HepG2 (cell line): ENCODE results near the gene NPW. TPM values are rescaled to one million over a fixed set of nuclear protein-coding genes. Genes with fewer than 3 reads are reported as not detected.

Experiments
- CHD2 ChIP-seq: IDR thresholded peaks from 2 replicates; pipeline ENCODE4 v1.6.1; 2011; ENCODE audit warnings: low read depth, low read length, improper control_type of control experiment
- CHD4 ChIP-seq: fragments of 200-600 bp; sonication (generic); IDR thresholded peaks from 2 replicates; pipeline ENCODE4 v1.7.0; 2017; ENCODE audit warnings: mild to moderate bottlenecking, low read length, borderline replicate concordance
- EP300 ChIP-seq, 3 experiments: sonication (generic) in 1 of 3; formaldehyde crosslinking in 1 of 3; IDR thresholded peaks; 2 replicates each; pipeline versions ENCODE4 v1.5.1 to v1.6.1; 2011 to 2020; ENCODE audit warnings: low read depth in 2 of 3, low read length in 2 of 3, borderline replicate concordance in 1 of 3, improper control_type of control experiment in 1 of 3, mild to moderate bottlenecking in 1 of 3, missing genetic modification reagents in 1 of 3, moderate library complexity in 1 of 3
- FOXO1 ChIP-seq: sonication (generic); formaldehyde crosslinking; IDR thresholded peaks from 2 replicates; pipeline ENCODE4 v1.4.0; 2020; ENCODE audit warnings: missing genetic modification reagents
- KDM3A ChIP-seq: IDR thresholded peaks from 2 replicates; pipeline ENCODE4 v1.6.1; 2018; ENCODE audit warnings: low read depth, missing compliant biosample characterization
- KMT2A ChIP-seq: sonication (generic); formaldehyde crosslinking; IDR thresholded peaks from 2 replicates; pipeline ENCODE4 v1.4.0; 2020; ENCODE audit warnings: missing genetic modification reagents
- MBNL3 ChIP-seq: fragments of 250-450 bp; sonication (Bioruptor Pico); conservative IDR thresholded peaks from 2 replicates; pipeline ENCODE4 v1.8.0; 2022; ENCODE audit warnings: mild to moderate bottlenecking, inconsistent platforms
- NFKB2 ChIP-seq: sonication (generic); formaldehyde crosslinking; IDR thresholded peaks from 2 replicates; pipeline ENCODE4 v1.4.0; 2020; ENCODE audit warnings: missing genetic modification reagents, borderline replicate concordance
- NR2F1 ChIP-seq, 2 experiments: fragments of 450-650 bp in 1 of 2; formaldehyde crosslinking in 1 of 2; IDR thresholded peaks; 2 replicates each; pipeline versions ENCODE4 v1.5.0 to v1.6.1; 2016 to 2020; ENCODE audit warnings: mild to moderate bottlenecking in 1 of 2, missing compliant biosample characterization in 1 of 2, missing genetic modification reagents in 1 of 2, moderate library complexity in 1 of 2
- PHB2 ChIP-seq: fragments of 450-650 bp; IDR thresholded peaks from 2 replicates; pipeline ENCODE4 v1.6.1; 2018; ENCODE audit not compliant: partially characterized antibody
- RAD21 ChIP-seq: fragments of 450-650 bp; formaldehyde crosslinking; IDR thresholded peaks from 2 replicates; pipeline ENCODE4 v1.5.0; 2020; ENCODE audit warnings: mild to moderate bottlenecking
- ZFP90 ChIP-seq: sonication (generic); formaldehyde crosslinking; IDR thresholded peaks from 2 replicates; pipeline ENCODE4 v1.8.0; 2022; ENCODE audit warnings: missing genetic modification reagents, mild to moderate bottlenecking, inconsistent platforms, borderline replicate concordance
- ZNF430 ChIP-seq: sonication (generic); formaldehyde crosslinking; IDR thresholded peaks from 2 replicates; pipeline ENCODE4 v1.9.0; 2021; ENCODE audit warnings: mild to moderate bottlenecking, missing genetic modification reagents
- ZNF552 ChIP-seq: sonication (generic); formaldehyde crosslinking; IDR thresholded peaks from 2 replicates; pipeline ENCODE4 v1.9.0; 2022; ENCODE audit warnings: missing genetic modification reagents, mild to moderate bottlenecking, borderline replicate concordance
- ZNF772 ChIP-seq: sonication (generic); formaldehyde crosslinking; IDR thresholded peaks from 2 replicates; pipeline ENCODE4 v1.5.0; 2020; ENCODE audit warnings: mild to moderate bottlenecking, missing genetic modification reagents
- polyA plus RNA-seq, 8 experiments: library from polyadenylated mRNA; depleted of rRNA in 3 of 8; stranded (reverse) in 7 of 8; unstranded in 1 of 8; fragments of >200 nt; fragmentation: Illumina TruSeq in 4 of 8; extraction: Trizol in 4 of 8; gene quantifications; 2 replicates each; pipeline versions ENCODE4 v1.2.1 to v1.2.3, GENCODE V29; 2011 to 2016; ENCODE audit warnings: low read depth in 4 of 8, missing spikeins in 1 of 8, mixed read lengths in 1 of 8; ENCODE audit not compliant: insufficient read depth in 1 of 8
- total RNA-seq, 5 experiments: library from RNA; depleted of rRNA; stranded (reverse); fragments of >200 nt; fragmentation: Illumina TruSeq; extraction: Trizol; gene quantifications; 2 replicates each; pipeline ENCODE4 v1.2.3, GENCODE V29; 2016; ENCODE audit warnings: low read depth in 1 of 5
- TF ChIP-seq, protein P1 (sequence below): sonication (generic); formaldehyde crosslinking; IDR thresholded peaks from 2 replicates; pipeline ENCODE4 v1.4.0; 2020; ENCODE audit warnings: missing genetic modification reagents
- TF ChIP-seq, protein P2 (sequence below): sonication (generic); formaldehyde crosslinking; IDR thresholded peaks from 2 replicates; pipeline ENCODE4 v1.4.0; 2020; ENCODE audit warnings: mild to moderate bottlenecking, missing genetic modification reagents
- TF ChIP-seq, protein P3 (sequence below), 2 experiments: IDR thresholded peaks; 2 replicates each; pipeline ENCODE4 v1.6.1; 2011 to 2012; ENCODE audit warnings: low read length in 2 of 2, borderline replicate concordance in 1 of 2, low read depth in 1 of 2, mild to moderate bottlenecking in 1 of 2, moderate library complexity in 1 of 2
- TF ChIP-seq, protein P4 (sequence below): IDR thresholded peaks from 2 replicates; pipeline ENCODE4 v1.6.1; 2012; ENCODE audit warnings: inconsistent platforms

Gene NPW
- total and polyA plus RNA-seq, 2 of the 13 experiments (the other 11 are each of a cell fraction or from before 2014, with no cell fraction given), result 0.24 to 0.97 TPM

DNA sequence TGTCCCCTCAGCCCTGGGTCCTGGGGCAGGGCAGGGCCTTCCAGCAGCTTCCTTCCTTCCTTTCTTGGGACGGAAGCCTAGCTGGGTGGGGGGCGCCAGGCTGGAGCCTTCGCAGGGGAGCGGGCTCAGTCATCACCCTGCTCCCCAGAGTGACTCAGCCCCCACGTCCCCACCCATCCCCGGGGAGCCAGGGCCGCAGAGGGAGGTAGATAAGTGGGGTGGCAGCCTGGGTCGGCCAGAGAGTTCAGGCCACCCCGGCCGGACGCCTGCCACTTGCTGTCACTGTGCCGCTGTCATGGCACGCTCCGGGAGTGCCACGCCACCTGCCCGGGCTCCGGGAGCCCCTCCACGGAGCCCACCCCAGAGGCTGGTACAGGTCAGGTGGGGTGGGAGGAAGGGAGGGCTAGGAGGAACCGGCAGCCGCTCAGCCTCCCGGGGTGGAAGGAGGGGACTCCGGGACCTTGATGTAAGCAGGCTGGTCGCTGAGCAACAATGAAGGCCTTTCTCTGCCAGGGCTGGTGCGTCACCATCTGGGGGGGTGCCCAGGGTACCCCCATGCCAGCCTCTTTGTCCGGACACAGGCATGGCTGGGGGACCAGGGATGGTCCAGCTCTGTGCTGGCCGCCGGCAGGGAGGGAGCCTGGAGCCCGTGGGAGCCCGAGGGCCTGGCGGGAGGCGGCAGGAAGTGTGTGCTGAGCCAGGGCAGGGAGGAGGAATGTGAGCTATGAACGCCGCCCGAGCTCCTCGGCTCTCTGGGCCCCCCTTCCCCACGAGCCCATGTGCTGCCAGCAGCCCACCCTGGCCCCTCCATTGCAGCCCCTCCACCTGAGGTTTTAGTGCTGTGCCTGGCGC lies 13.7 kb downstream of the NPW start (continued):
- TF ChIP-seq CHD2 (no peak), FOXO1 (no peak), KDM3A (CRISPR knock-in tag) (0 out of 2 replicates have a peak, but pooled peaks have one; percentile 47), ZNF552 (CRISPR knock-in tag) (no peak), ZFP90 (CRISPR knock-in tag) (no peak), ZNF430 (no peak), CHD4 (no peak), MBNL3 (CRISPR knock-in tag) (no peak), PHB2 (no peak), EP300 (IDR thresholded peaks at IDR 0.05; ENCODE audit: low read depth in 2 of 2, low read length in 2 of 2) (no peak), EP300 (CRISPR knock-in tag; IDR thresholded peaks at IDR 0.05; ENCODE audit: borderline replicate concordance) (no peak), NR2F1 (CRISPR knock-in tag; IDR thresholded peaks at IDR 0.05) (no peak), KMT2A (no peak), NFKB2 (no peak), ZNF772 (no peak), RAD21 (no peak)
- TF ChIP-seq, protein P1, sequence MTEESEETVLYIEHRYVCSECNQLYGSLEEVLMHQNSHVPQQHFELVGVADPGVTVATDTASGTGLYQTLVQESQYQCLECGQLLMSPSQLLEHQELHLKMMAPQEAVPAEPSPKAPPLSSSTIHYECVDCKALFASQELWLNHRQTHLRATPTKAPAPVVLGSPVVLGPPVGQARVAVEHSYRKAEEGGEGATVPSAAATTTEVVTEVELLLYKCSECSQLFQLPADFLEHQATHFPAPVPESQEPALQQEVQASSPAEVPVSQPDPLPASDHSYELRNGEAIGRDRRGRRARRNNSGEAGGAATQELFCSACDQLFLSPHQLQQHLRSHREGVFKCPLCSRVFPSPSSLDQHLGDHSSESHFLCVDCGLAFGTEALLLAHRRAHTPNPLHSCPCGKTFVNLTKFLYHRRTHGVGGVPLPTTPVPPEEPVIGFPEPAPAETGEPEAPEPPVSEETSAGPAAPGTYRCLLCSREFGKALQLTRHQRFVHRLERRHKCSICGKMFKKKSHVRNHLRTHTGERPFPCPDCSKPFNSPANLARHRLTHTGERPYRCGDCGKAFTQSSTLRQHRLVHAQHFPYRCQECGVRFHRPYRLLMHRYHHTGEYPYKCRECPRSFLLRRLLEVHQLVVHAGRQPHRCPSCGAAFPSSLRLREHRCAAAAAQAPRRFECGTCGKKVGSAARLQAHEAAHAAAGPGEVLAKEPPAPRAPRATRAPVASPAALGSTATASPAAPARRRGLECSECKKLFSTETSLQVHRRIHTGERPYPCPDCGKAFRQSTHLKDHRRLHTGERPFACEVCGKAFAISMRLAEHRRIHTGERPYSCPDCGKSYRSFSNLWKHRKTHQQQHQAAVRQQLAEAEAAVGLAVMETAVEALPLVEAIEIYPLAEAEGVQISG (CRISPR knock-in tag), result peak; percentile 31; the same call in 1 of the 2 replicates
- TF ChIP-seq, protein P2, sequence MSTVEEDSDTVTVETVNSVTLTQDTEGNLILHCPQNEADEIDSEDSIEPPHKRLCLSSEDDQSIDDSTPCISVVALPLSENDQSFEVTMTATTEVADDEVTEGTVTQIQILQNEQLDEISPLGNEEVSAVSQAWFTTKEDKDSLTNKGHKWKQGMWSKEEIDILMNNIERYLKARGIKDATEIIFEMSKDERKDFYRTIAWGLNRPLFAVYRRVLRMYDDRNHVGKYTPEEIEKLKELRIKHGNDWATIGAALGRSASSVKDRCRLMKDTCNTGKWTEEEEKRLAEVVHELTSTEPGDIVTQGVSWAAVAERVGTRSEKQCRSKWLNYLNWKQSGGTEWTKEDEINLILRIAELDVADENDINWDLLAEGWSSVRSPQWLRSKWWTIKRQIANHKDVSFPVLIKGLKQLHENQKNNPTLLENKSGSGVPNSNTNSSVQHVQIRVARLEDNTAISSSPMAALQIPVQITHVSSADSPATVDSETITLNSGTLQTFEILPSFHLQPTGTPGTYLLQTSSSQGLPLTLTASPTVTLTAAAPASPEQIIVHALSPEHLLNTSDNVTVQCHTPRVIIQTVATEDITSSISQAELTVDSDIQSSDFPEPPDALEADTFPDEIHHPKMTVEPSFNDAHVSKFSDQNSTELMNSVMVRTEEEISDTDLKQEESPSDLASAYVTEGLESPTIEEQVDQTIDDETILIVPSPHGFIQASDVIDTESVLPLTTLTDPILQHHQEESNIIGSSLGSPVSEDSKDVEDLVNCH, result no peak
- TF ChIP-seq, protein P3, sequence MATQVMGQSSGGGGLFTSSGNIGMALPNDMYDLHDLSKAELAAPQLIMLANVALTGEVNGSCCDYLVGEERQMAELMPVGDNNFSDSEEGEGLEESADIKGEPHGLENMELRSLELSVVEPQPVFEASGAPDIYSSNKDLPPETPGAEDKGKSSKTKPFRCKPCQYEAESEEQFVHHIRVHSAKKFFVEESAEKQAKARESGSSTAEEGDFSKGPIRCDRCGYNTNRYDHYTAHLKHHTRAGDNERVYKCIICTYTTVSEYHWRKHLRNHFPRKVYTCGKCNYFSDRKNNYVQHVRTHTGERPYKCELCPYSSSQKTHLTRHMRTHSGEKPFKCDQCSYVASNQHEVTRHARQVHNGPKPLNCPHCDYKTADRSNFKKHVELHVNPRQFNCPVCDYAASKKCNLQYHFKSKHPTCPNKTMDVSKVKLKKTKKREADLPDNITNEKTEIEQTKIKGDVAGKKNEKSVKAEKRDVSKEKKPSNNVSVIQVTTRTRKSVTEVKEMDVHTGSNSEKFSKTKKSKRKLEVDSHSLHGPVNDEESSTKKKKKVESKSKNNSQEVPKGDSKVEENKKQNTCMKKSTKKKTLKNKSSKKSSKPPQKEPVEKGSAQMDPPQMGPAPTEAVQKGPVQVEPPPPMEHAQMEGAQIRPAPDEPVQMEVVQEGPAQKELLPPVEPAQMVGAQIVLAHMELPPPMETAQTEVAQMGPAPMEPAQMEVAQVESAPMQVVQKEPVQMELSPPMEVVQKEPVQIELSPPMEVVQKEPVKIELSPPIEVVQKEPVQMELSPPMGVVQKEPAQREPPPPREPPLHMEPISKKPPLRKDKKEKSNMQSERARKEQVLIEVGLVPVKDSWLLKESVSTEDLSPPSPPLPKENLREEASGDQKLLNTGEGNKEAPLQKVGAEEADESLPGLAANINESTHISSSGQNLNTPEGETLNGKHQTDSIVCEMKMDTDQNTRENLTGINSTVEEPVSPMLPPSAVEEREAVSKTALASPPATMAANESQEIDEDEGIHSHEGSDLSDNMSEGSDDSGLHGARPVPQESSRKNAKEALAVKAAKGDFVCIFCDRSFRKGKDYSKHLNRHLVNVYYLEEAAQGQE (IDR thresholded peaks at IDR 0.05; ENCODE audit: borderline replicate concordance in 1 of 2, low read depth in 1 of 2, low read length in 2 of 2), result no peak
- TF ChIP-seq, protein P4, sequence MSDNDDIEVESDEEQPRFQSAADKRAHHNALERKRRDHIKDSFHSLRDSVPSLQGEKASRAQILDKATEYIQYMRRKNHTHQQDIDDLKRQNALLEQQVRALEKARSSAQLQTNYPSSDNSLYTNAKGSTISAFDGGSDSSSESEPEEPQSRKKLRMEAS, result no peak
